Mesenchymal stem cell (in vitro differentiated cells and primary cell): ENCODE data around the gene EIF5AL1.

ENCODE experiments used
- DNase-seq: peaks from one replicate; pipeline ENCODE4 v3.0.0-alpha.2; 2013
- H2AFZ ChIP-seq: one replicate; pipeline ENCODE4 v1.6.1; 2013; ENCODE audit warnings: low read depth, mild to moderate bottlenecking, control low read depth, inconsistent platforms, low read length, moderate library complexity
- H2AK5ac ChIP-seq: 2 replicates; pipeline ENCODE4 v1.6.1; 2013; ENCODE audit warnings: low read length, moderate library complexity, mild to moderate bottlenecking, inconsistent platforms; ENCODE audit not compliant: severe bottlenecking
- H2BK120ac ChIP-seq: one replicate; pipeline ENCODE4 v1.6.1; 2013; ENCODE audit warnings: low read depth, mild to moderate bottlenecking, inconsistent platforms, low read length, moderate library complexity
- H2BK12ac ChIP-seq, 2 experiments: one replicate each; pipeline ENCODE4 v1.6.1; 2013; ENCODE audit warnings: inconsistent platforms in 2 of 2, low read length in 2 of 2, mild to moderate bottlenecking in 2 of 2, moderate library complexity in 2 of 2, control low read depth in 1 of 2
- H2BK15ac ChIP-seq: one replicate; pipeline ENCODE4 v1.6.1; 2013; ENCODE audit warnings: mild to moderate bottlenecking, low read depth, inconsistent platforms; ENCODE audit not compliant: poor library complexity, severe bottlenecking
- H2BK5ac ChIP-seq: 2 replicates; pipeline ENCODE4 v1.6.1; 2013; ENCODE audit warnings: low read depth, mild to moderate bottlenecking, low read length, control low read depth, inconsistent platforms; ENCODE audit not compliant: poor library complexity, severe bottlenecking
- H3K14ac ChIP-seq, 2 experiments: one replicate each; pipeline ENCODE4 v1.6.1; 2013; ENCODE audit warnings: inconsistent platforms in 2 of 2, low read length in 2 of 2, control low read depth in 1 of 2, mild to moderate bottlenecking in 1 of 2, moderate library complexity in 1 of 2
- H3K18ac ChIP-seq, 2 experiments: one replicate each; pipeline ENCODE4 v1.6.1; 2013; ENCODE audit warnings: inconsistent platforms in 2 of 2, low read length in 2 of 2, control low read depth in 1 of 2, low read depth in 1 of 2, mild to moderate bottlenecking in 1 of 2
- H3K23ac ChIP-seq, 2 experiments: one replicate each; pipeline ENCODE4 v1.6.1; 2013; ENCODE audit warnings: inconsistent platforms in 2 of 2, low read length in 2 of 2, mild to moderate bottlenecking in 2 of 2, moderate library complexity in 2 of 2, control low read depth in 1 of 2
- H3K27ac ChIP-seq: 2 replicates; pipeline ENCODE4 v1.5.1; 2013; ENCODE audit warnings: mild to moderate bottlenecking, moderate library complexity, low read length, control low read depth, inconsistent platforms; ENCODE audit not compliant: poor library complexity, severe bottlenecking
- H3K27me3 ChIP-seq, 2 experiments: 2 replicates each; pipeline versions ENCODE4 v1.6.1 to v1.7.0; 2013; ENCODE audit warnings: low read length in 2 of 2, mild to moderate bottlenecking in 2 of 2, moderate library complexity in 2 of 2, control low read depth in 1 of 2, inconsistent platforms in 1 of 2; ENCODE audit not compliant: control insufficient read depth in 1 of 2, insufficient read depth in 1 of 2
- H3K36me3 ChIP-seq, 2 experiments: 2 replicates each; pipeline versions ENCODE4 v1.6.1 to v1.7.0; 2013; ENCODE audit warnings: low read length in 2 of 2, control low read depth in 1 of 2, inconsistent platforms in 1 of 2, low read depth in 1 of 2, mild to moderate bottlenecking in 1 of 2; ENCODE audit not compliant: insufficient read depth in 2 of 2, control insufficient read depth in 1 of 2
- H3K4ac ChIP-seq, 2 experiments: one replicate each; pipeline ENCODE4 v1.6.1; 2013; ENCODE audit warnings: inconsistent platforms in 2 of 2, low read length in 2 of 2, mild to moderate bottlenecking in 2 of 2, moderate library complexity in 2 of 2, control low read depth in 1 of 2, low read depth in 1 of 2
- H3K4me1 ChIP-seq: 2 replicates; pipeline ENCODE4 v1.6.1; 2013; ENCODE audit warnings: low read depth, low read length, control low read depth; ENCODE audit not compliant: control insufficient read depth, insufficient read depth
- H3K4me2 ChIP-seq: 2 replicates; pipeline ENCODE4 v1.6.1; 2013; ENCODE audit warnings: low read length, mild to moderate bottlenecking, inconsistent platforms; ENCODE audit not compliant: poor library complexity, severe bottlenecking
- H3K4me3 ChIP-seq, 2 experiments: 2 replicates each; pipeline versions ENCODE4 v1.5.1 to v1.7.0; 2013; ENCODE audit warnings: low read length in 2 of 2, mild to moderate bottlenecking in 2 of 2, control low read depth in 1 of 2, low read depth in 1 of 2; ENCODE audit not compliant: insufficient read depth in 1 of 2
- H3K79me1 ChIP-seq: replicated peaks from 2 replicates; pipeline ENCODE4 v1.6.1; 2013; ENCODE audit warnings: mild to moderate bottlenecking, control low read depth, low read length, inconsistent platforms; ENCODE audit not compliant: poor library complexity, severe bottlenecking
- H3K9ac ChIP-seq: 2 replicates; pipeline ENCODE4 v1.7.0; 2013; ENCODE audit warnings: mild to moderate bottlenecking, low read length, moderate library complexity
- H3K9me3 ChIP-seq: 2 replicates; pipeline ENCODE4 v1.7.0; 2013; ENCODE audit warnings: mild to moderate bottlenecking, low read length; ENCODE audit not compliant: control insufficient read depth
- H4K8ac ChIP-seq: one replicate; pipeline ENCODE4 v1.6.1; 2013; ENCODE audit warnings: inconsistent platforms, mild to moderate bottlenecking, low read length, moderate library complexity
- H4K91ac ChIP-seq: one replicate; pipeline ENCODE4 v1.6.1; 2013; ENCODE audit warnings: mild to moderate bottlenecking, low read length, inconsistent platforms
- WGBS: methylation state at CpG from one replicate; pipeline ENCODE4 v1.1.7; 2013; ENCODE audit warnings: mixed read lengths; 5-methylcytosine and 5-hydroxymethylcytosine counted together

EIF5AL1 gene

DNA sequence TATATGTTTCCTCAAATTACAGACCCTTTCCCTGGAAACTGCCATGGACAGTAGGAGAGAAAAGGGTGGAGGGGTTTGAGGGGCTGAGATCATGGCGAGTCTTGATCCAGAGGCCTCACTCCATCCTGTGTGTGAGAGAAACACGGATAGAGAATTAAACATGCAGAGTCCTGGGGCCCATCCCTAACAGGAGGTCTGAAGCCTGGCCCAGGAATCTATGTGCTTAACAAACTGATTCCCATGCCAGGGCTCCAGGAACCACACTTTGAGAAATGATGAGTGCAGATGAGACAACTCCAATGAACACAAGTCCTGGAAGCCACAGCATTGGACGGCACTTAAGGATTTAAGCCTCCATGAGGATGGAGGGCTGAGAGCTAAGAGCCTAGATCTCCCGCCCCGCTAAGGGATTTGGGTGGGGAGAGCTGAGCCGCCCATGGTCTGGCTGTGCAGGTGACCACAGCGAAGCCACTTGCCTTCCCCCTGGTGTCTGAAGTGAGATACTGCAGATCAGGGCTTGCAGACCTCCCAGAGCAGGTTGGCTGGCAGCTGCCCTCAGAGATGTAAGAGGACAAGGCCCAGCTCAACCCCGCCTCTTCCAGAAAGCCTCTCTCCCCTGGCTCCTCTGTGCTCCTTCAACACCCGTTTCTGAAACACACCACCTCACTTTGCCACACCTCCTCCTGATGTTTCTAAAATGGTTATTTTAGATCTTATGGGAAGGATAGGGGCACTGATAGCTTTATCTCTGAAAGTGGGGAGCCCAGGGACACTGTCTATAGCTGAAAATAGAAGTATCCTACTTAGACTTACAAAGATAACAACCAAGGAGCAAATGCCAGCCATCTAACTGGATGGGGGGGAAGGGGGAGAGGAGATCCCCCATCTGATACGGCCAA, 24.8 kb upstream of the EIF5AL1 start:
- H2BK5ac ChIP-seq = no peak overlapping the region
- H3K14ac ChIP-seq = no peak overlapping the region
- peak overlapping the region; percentile 61 for H2BK120ac ChIP-seq
- H4K8ac ChIP-seq = peak overlapping the region; percentile 66
- peak overlapping the region; percentile 24 to 35 for H3K4ac ChIP-seq
- peak overlapping the region; percentile 77 for H3K27ac ChIP-seq
- H2BK12ac ChIP-seq = peak overlapping the region; percentile 87 to 91
- peak overlapping the region; percentile 91 for H3K18ac ChIP-seq
- no peaks in the 10 kb centered on the region for H3K36me3 ChIP-seq
- no peak overlapping the region for H3K4me2 ChIP-seq
- H4K91ac ChIP-seq = peak overlapping the region; percentile 34
- peak overlapping the region; percentile 70 for H3K9ac ChIP-seq
- 49% methylated on average over 8 of the region's 10 CpGs for WGBS
- H3K9me3 ChIP-seq = no peaks in the 10 kb centered on the region
- H3K27me3 ChIP-seq = no peaks in the 10 kb centered on the region
- H2BK15ac ChIP-seq = peak overlapping the region; percentile 82
- peak overlapping the region in 1 of 2 experiments; percentile 39 for H3K4me3 ChIP-seq
- H3K23ac ChIP-seq = peak overlapping the region in 1 of 2 experiments; percentile 48
- H2AFZ ChIP-seq = no peak overlapping the region
- peak; percentile 72 for DNase-seq
- H2AK5ac ChIP-seq = peak overlapping the region; percentile 53
- H3K79me1 ChIP-seq = no peaks in the 10 kb centered on the region
- peaks cover 18% of the 10 kb centered on the region for H3K4me1 ChIP-seq

GRCh38 chr10:79488336-79488735, 24.0 kb upstream of the EIF5AL1 start:
- H3K9me3 ChIP-seq = no peaks in the 10 kb centered on the region
- H3K4me1 ChIP-seq = peaks cover 18% of the 10 kb centered on the region
- H2BK5ac ChIP-seq = no peak overlapping the region

GRCh38 chr10:79488870-79489269, 23.5 kb upstream of the EIF5AL1 start:
- Histone ChIP-seq H2BK120ac (no peak overlapping the region), H3K36me3 (no peaks in the 10 kb centered on the region)
- 89% methylated on average over 3 of the region's 3 CpGs for WGBS

More at GRCh38 chr10:79488336-79488735, 24.0 kb upstream of the EIF5AL1 start:
- Histone ChIP-seq H2AFZ (peak overlapping the region; percentile 54), H3K79me1 (no peaks in the 10 kb centered on the region), H3K4me3 (peak overlapping the region in 1 of 2 experiments; percentile 39), H3K18ac (peak overlapping the region; percentile 31 to 91), H2AK5ac (peak overlapping the region; percentile 45), H3K23ac (no peak overlapping the region), H3K36me3 (no peaks in the 10 kb centered on the region), H3K14ac (no peak overlapping the region), H4K8ac (peak overlapping the region; percentile 61), H4K91ac (peak overlapping the region; percentile 34), H2BK12ac (peak overlapping the region; percentile 87 to 91), H2BK15ac (peak overlapping the region; percentile 82), H3K4ac (peak overlapping the region; percentile 24 to 51), H3K9ac (peak overlapping the region; percentile 70), H3K27ac (peak overlapping the region; percentile 77), H3K4me2 (no peak overlapping the region), H2BK120ac (peak overlapping the region; percentile 61), H3K27me3 (no peaks in the 10 kb centered on the region)
- WGBS = 15% methylated on average over 5 of the region's 5 CpGs
- DNase-seq = peak; percentile 94

More at GRCh38 chr10:79488870-79489269, 23.5 kb upstream of the EIF5AL1 start:
- peaks cover 18% of the 10 kb centered on the region for H3K4me1 ChIP-seq
- no peak overlapping the region for H2BK15ac ChIP-seq
- H4K91ac ChIP-seq = no peak overlapping the region
- H2AK5ac ChIP-seq = peak overlapping the region; percentile 45
- H3K4ac ChIP-seq = peak overlapping the region in 1 of 2 experiments; percentile 19
- H3K14ac ChIP-seq = no peak overlapping the region
- H2BK5ac ChIP-seq = no peak overlapping the region
- H3K4me3 ChIP-seq = no peak overlapping the region
- H3K27ac ChIP-seq = no peak overlapping the region
- H3K4me2 ChIP-seq = no peak overlapping the region
- no peaks in the 10 kb centered on the region for H3K9me3 ChIP-seq
- H3K23ac ChIP-seq = no peak overlapping the region
- DNase-seq = peak; percentile 6
- H3K79me1 ChIP-seq = no peaks in the 10 kb centered on the region
- peak overlapping the region; percentile 61 for H4K8ac ChIP-seq
- H2AFZ ChIP-seq = no peak overlapping the region
- peak overlapping the region; percentile 31 to 35 for H3K18ac ChIP-seq
- peak overlapping the region; percentile 19 to 91 for H2BK12ac ChIP-seq
- H3K9ac ChIP-seq = no peak overlapping the region
- H3K27me3 ChIP-seq = no peaks in the 10 kb centered on the region
